ENCODE measurements around the gene ZNF500.

DNA sequence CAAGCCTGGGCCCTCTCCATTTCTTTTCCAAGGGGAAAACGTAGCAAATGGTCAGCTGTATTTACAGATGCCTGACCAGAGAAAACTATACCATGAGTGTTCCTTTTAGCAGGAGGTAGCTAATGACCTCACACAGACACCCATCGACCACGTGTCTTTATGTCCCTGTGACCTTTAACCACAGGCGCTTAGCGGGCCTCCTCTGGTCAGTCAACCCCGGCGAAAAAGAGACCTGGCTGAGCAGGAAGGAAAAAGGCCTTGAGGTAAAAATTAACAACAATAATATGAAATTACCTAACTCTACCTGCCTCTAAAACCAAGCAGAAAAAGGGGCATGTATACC, 64.5 kb downstream of the ZNF500 start:
- TF ChIP-seq, protein P1, sequence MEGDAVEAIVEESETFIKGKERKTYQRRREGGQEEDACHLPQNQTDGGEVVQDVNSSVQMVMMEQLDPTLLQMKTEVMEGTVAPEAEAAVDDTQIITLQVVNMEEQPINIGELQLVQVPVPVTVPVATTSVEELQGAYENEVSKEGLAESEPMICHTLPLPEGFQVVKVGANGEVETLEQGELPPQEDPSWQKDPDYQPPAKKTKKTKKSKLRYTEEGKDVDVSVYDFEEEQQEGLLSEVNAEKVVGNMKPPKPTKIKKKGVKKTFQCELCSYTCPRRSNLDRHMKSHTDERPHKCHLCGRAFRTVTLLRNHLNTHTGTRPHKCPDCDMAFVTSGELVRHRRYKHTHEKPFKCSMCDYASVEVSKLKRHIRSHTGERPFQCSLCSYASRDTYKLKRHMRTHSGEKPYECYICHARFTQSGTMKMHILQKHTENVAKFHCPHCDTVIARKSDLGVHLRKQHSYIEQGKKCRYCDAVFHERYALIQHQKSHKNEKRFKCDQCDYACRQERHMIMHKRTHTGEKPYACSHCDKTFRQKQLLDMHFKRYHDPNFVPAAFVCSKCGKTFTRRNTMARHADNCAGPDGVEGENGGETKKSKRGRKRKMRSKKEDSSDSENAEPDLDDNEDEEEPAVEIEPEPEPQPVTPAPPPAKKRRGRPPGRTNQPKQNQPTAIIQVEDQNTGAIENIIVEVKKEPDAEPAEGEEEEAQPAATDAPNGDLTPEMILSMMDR (IDR thresholded peaks at IDR 0.05; ENCODE audit: insufficient read depth, low read length, poor library complexity, severe bottlenecking): no peak
- TF ChIP-seq EZH2phosphoT487 (conservative IDR thresholded peaks at IDR 0.05; ENCODE audit: low read length): no peak

All from SU-DHL-6 (cell line).